Subcutaneous preadipocyte (primary cell): ENCODE results near the gene TBX4. TPM values are rescaled to one million over a fixed set of nuclear protein-coding genes. Genes with fewer than 3 reads are reported as not detected.

Source experiments
- total RNA-seq: library from RNA; depleted of rRNA; stranded (reverse); fragments of >200 nt; gene quantifications from 2 replicates; pipeline ENCODE4 v1.2.3, GENCODE V29; 2012

TBX4 gene
- total RNA-seq: under 0.01 TPM in 2 replicates

DNA sequence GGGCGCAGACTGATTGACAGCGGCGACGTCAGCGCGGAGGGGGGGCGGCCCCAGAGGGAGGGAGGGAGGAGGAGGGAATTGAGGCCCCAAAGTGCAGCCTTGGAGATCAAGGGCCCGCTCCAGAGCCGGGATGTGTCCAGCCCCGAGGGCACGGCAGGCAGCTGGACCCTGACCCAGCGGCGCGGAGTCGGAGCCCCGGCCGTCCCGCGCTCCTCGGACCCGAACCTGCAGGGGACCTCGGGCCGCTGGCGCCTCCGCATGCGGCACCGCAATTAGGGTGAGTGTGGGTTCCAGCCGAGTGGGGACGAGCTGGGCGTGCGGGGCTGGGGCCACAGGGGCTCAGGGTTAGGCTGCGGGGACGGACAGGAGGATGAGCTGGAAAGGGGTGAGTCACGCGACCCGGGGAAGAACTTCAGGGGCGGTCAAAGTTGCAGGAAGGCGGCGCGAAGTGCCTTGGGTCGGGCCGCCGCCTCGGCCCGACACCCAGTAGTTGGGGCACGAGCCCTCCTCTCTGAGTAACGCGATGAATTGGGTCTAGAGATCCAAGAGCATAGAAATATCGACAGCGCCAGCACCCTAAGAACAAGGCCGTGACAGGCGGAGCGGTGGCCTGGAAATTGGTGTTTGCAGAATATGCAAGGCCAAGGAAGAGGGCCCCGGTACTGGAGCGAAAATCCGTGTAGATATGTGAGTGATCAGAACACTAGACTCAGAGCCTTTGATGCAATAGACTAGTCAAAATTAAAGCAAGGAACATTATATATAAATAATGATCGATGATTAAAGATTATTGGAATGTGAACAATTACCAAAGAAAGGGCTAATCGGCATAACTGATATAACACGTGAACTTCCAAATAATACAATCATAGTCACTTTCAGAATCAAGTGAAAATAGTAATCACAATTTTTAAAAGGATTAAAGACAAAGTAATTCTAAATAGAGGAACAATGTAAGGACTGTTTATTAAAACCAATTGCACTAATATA is at the start of gene TBX4:
Gene TBX4 (plus strand): TSS at position 122 of the 990 bp plus-strand sequence. CDS start 4,069 bp downstream, outside the sequence.

Other genes with a start within 250 kb of the TBX4 start
- 22.0 and 41.6 TPM in 2 replicates for gene TBX2, start 52.6 kb upstream of the TBX4 start, total RNA-seq
- not detected in 2 replicates for gene NACA2, start 138.8 kb downstream of the TBX4 start, total RNA-seq